ENCODE measurements around the gene TRUB2. TPM values are rescaled to one million over a fixed set of nuclear protein-coding genes. Genes with fewer than 3 reads are reported as not detected.

TRUB2 gene
- total and polyA plus RNA-seq, 2 donors (not counting 1 experiment from before 2014, with no cell fraction given): 7.6 to 21.5 TPM

DNA sequence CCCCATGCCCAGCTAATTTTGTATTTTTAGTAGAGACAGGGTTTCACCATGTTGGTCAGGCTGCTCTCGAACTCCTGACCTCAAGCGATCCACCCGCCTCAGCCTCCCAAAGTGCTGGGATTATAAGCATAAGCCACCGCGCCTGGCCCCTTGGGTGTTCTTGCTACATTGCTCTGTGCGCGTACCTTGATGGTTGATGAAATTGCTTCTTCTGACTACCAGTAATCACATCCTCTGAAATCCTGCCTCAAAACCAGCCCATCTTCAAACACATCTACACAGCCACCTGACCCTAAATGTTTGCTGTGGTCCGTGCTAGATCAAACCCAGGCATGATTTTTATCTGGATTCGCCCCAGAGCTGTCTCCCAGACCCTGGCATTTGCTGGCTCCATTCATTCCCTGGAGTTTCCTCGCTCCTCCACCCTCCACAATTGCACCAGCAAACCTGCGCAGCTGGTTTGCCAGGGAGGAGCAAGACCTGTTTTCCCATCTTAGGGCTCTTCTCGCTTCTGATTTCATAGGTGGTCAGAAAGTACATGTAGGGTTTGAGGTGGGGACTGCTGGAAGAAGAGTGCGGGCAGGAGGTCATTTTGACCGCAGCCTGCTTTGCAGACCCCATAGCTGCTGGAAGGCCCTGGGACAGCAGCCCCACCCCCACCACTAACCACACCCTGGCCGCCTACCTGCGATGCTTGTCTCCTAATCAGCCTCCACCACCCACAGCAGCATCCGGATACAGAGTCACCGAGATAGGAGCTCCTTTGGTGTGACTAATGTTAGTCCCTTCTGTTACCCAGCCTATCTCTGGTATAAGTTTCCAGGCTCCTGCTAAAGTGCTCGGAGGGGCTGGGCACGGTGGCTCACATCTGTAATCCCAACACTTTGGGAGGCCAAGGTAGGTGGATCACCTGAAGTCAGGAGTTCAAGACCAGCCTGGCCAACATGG, 23.4 kb downstream of the TRUB2 start:
- 98% methylated on average over 9 of the region's 20 CpGs for WGBS (ENCODE audit: insufficient coverage)
- POLR2A ChIA-PET: no interaction called here
- ATAC-seq (ENCODE audit: low read depth): no peak

More for the DNA sequence above, 23.4 kb downstream of the TRUB2 start:
- no peak overlapping the region for H2AFZ ChIP-seq (ENCODE audit: insufficient read depth, low read depth, low read length, poor library complexity, severe bottlenecking)
- no peak overlapping the region for H3K4me2 ChIP-seq (replicated peaks; ENCODE audit: low read depth, low read length, poor library complexity, severe bottlenecking)
- Mint-ChIP-seq H3K4me3 (no peak overlapping the region), H3K9me3 (ENCODE audit: insufficient read depth) (no peaks in the 10 kb centered on the region), H3K27me3 (no peaks in the 10 kb centered on the region), H3K27ac (no peak overlapping the region), H3K4me1 (no peaks in the 10 kb centered on the region)
- H3K4me1 ChIP-seq (ENCODE audit: control insufficient read depth in 2 of 2, insufficient read depth in 2 of 2, low read length in 2 of 2): no peaks in the 10 kb centered on the region
- H3K9me3 ChIP-seq (ENCODE audit: control extremely low read depth in 1 of 3, control insufficient read depth in 2 of 3, insufficient read depth in 1 of 3, low read length in 2 of 3): no peaks in the 10 kb centered on the region
- TF ChIP-seq EZH2 (IDR thresholded peaks at IDR 0.05; ENCODE audit: borderline replicate concordance, insufficient read depth, low read depth, low read length, poor library complexity, severe bottlenecking): no peak
- TF ChIP-seq, protein P1, sequence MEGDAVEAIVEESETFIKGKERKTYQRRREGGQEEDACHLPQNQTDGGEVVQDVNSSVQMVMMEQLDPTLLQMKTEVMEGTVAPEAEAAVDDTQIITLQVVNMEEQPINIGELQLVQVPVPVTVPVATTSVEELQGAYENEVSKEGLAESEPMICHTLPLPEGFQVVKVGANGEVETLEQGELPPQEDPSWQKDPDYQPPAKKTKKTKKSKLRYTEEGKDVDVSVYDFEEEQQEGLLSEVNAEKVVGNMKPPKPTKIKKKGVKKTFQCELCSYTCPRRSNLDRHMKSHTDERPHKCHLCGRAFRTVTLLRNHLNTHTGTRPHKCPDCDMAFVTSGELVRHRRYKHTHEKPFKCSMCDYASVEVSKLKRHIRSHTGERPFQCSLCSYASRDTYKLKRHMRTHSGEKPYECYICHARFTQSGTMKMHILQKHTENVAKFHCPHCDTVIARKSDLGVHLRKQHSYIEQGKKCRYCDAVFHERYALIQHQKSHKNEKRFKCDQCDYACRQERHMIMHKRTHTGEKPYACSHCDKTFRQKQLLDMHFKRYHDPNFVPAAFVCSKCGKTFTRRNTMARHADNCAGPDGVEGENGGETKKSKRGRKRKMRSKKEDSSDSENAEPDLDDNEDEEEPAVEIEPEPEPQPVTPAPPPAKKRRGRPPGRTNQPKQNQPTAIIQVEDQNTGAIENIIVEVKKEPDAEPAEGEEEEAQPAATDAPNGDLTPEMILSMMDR (IDR thresholded peaks at IDR 0.05): no peak
- no peak for DNase-seq
- no peak overlapping the region for H3K27ac ChIP-seq (ENCODE audit: low read length in 2 of 2)
- intact Hi-C loops (cut with micrococcal nuclease): loop anchor here (10.0 kb wide), 1 partner anchor 116 kb away; no protein-coding TSS in a partner anchor
- H3K27me3 ChIP-seq (replicated peaks in 1 of 4; ENCODE audit: control extremely low read depth in 1 of 4, control insufficient read depth in 3 of 4, insufficient read depth in 4 of 4, low read length in 3 of 4): no peaks in the 10 kb centered on the region
- H3K4me3 ChIP-seq (ENCODE audit: control extremely low read depth in 1 of 5, extremely low read depth in 1 of 5, insufficient read depth in 1 of 5, low read depth in 2 of 5, low read length in 4 of 5): no peak overlapping the region
- no peaks in the 10 kb centered on the region for H3K79me2 ChIP-seq (ENCODE audit: control insufficient read depth, insufficient read depth, low read length)
- no peak overlapping the region for H3K9ac ChIP-seq (ENCODE audit: low read length)
- no peaks in the 10 kb centered on the region for H3K36me3 ChIP-seq (replicated peaks in 1 of 2; ENCODE audit: control extremely low read depth in 1 of 2, control insufficient read depth in 1 of 2, extremely low read depth in 1 of 2, insufficient read depth in 2 of 2, low read length in 1 of 2)
- no peaks in the 10 kb centered on the region for H4K20me1 ChIP-seq (ENCODE audit: control insufficient read depth, insufficient read depth, low read length, poor library complexity, severe bottlenecking)
- CTCF ChIA-PET: interaction anchor here (1.6 kb wide), 1 partner anchor 63 kb away, joined by 6 read pairs; no protein-coding TSS in a partner anchor

Data from B cell (primary cell).